ENCODE measurements around the gene NBPF1.
"Not testable (repeated sequence)": the region's sequence is repeated elsewhere in the genome, so short reads cannot be mapped to it uniquely, and the experiment has no call there.

GRCh38 chr1:16587639-16588038 lies 25.7 kb downstream of the NBPF1 start:
- TF ChIP-seq ELF4 (IDR thresholded peaks at IDR 0.05); L3MBTL2 (conservative IDR thresholded peaks at IDR 0.05); SUZ12 (IDR thresholded peaks at IDR 0.05); FOXA1 (IDR thresholded peaks at IDR 0.05); TARDBP (IDR thresholded peaks at IDR 0.05); FOXM1 (IDR thresholded peaks at IDR 0.05; ENCODE audit: borderline replicate concordance); ZNF384 (IDR thresholded peaks at IDR 0.05); SP1 (IDR thresholded peaks at IDR 0.05); FOXK2 (IDR thresholded peaks at IDR 0.05); CTBP1 (IDR thresholded peaks at IDR 0.05; ENCODE audit: borderline replicate concordance); ARNT (IDR thresholded peaks at IDR 0.05): not testable (repeated sequence)

Data from HEK293T (cell line).